HEK293T (cell line): ENCODE data around the gene ERG.

Experiments
- FOXK2 ChIP-seq: fragments of 450-650 bp; IDR thresholded peaks from 2 replicates; pipeline ENCODE4 v1.6.1; 2016; ENCODE audit warnings: mild to moderate bottlenecking
- FOXM1 ChIP-seq: fragments of 450-650 bp; IDR thresholded peaks from 2 replicates; pipeline ENCODE4 v1.6.1; 2017; ENCODE audit warnings: mild to moderate bottlenecking, borderline replicate concordance
- L3MBTL2 ChIP-seq: fragments of 450-650 bp; conservative IDR thresholded peaks from 2 replicates; pipeline ENCODE4 v1.6.1; 2016; ENCODE audit warnings: mild to moderate bottlenecking
- LEF1 ChIP-seq: fragments of 450-650 bp; IDR thresholded peaks from 2 replicates; pipeline ENCODE4 v1.6.1; 2017; ENCODE audit warnings: mild to moderate bottlenecking, borderline replicate concordance
- TF ChIP-seq, protein P1 (sequence below): fragments of 450-650 bp; IDR thresholded peaks from 2 replicates; pipeline ENCODE4 v1.6.1; 2016

DNA sequence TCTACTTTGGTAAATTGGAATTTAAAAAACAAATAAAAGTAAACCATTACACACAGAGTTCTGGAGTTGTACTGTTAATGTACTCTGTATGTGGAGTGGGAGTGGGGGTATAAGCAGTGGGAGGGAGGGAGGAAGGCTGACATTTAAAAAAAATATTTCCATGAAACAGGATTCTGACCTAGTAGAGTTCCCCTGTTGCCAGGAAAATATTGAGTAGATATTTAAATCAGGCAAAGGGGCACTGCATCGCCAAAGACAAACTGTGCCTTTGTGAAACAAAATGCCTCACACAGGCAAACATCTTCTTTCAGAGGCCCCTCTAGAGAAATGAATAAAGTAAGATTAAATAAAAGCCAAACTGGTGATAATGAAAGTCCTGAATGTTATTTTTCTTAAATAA, 87.8 kb downstream of the ERG start:
- TF ChIP-seq L3MBTL2 (no peak), LEF1 (no peak), FOXM1 (no peak), FOXK2 (no peak)
- TF ChIP-seq, protein P1, sequence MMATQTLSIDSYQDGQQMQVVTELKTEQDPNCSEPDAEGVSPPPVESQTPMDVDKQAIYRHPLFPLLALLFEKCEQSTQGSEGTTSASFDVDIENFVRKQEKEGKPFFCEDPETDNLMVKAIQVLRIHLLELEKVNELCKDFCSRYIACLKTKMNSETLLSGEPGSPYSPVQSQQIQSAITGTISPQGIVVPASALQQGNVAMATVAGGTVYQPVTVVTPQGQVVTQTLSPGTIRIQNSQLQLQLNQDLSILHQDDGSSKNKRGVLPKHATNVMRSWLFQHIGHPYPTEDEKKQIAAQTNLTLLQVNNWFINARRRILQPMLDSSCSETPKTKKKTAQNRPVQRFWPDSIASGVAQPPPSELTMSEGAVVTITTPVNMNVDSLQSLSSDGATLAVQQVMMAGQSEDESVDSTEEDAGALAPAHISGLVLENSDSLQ: no peak
